Upper lobe of left lung (tissue), 6 donors: ENCODE measurements around the gene CENPO. TPM values are rescaled to one million over a fixed set of nuclear protein-coding genes. Genes with fewer than 3 reads are reported as not detected.

Experiments
- ATAC-seq, 2 donors: fragments of 200-7000 bp; cut with Tn5 transposase; one replicate each; pipeline ENCODE4 v1.9.1; 2022; ENCODE audit warnings: mild to moderate bottlenecking in 2 of 2, moderate library complexity in 2 of 2; ENCODE audit not compliant: low FRiP score in 2 of 2
- DNase-seq, 2 donors: peaks; one replicate each; pipeline ENCODE4 v3.0.0-alpha.2; 2019 to 2020
- H3K27ac ChIP-seq, 4 donors: fragments of 200-600 bp; sonication (generic); one replicate each; pipeline ENCODE4 v1.5.1; 2016 to 2019
- H3K27me3 ChIP-seq, 4 donors: fragments of 200-600 bp; sonication (generic); one replicate each; pipeline ENCODE4 v1.5.1; 2017 to 2019
- H3K36me3 ChIP-seq, 4 donors: fragments of 200-600 bp; sonication (generic); one replicate each; pipeline ENCODE4 v1.5.1; 2016 to 2019
- H3K4me1 ChIP-seq, 4 donors: fragments of 200-600 bp; sonication (generic); one replicate each; pipeline ENCODE4 v1.5.1; 2018 to 2019
- H3K4me3 ChIP-seq, 4 donors: fragments of 200-600 bp; sonication (generic); one replicate each; pipeline ENCODE4 v1.5.1; 2017 to 2019; ENCODE audit warnings: mild to moderate bottlenecking in 2 of 4, moderate library complexity in 1 of 4
- H3K9me3 ChIP-seq, 4 donors: fragments of 200-600 bp; sonication (generic); one replicate each; pipeline ENCODE4 v1.5.1; 2018 to 2019
- EP300 ChIP-seq, 4 donors: sonication (generic); formaldehyde crosslinking; IDR thresholded peaks; one replicate each; pipeline ENCODE4 v1.5.1; 2017; ENCODE audit warnings: antibody characterized with exemption in 4 of 4, control low read depth in 2 of 4
- POLR2A ChIP-seq, 4 donors: fragments of 450-650 bp; IDR thresholded peaks; one replicate each; pipeline ENCODE4 v1.5.1; 2016 to 2017; ENCODE audit warnings: antibody characterized with exemption in 4 of 4, mild to moderate bottlenecking in 2 of 4
- POLR2AphosphoS5 ChIP-seq, 2 donors: sonication (generic); formaldehyde crosslinking; IDR thresholded peaks; one replicate each; pipeline ENCODE4 v1.5.1; 2017; ENCODE audit warnings: antibody characterized with exemption in 2 of 2
- WGBS, 2 donors: methylation state at CpG; one replicate each; pipeline ENCODE4 v1.1.5; 2017 to 2018; 5-methylcytosine and 5-hydroxymethylcytosine counted together
- total RNA-seq, 6 donors: library from RNA; depleted of rRNA in 4 of 6; stranded (reverse); fragments of >200 nt in 4 of 6; gene quantifications; one replicate each; pipeline versions ENCODE4 v1.1.0 to v1.2.1, GENCODE V29; 2016 to 2021
- TF ChIP-seq, protein P1 (sequence below), 6 experiments: fragments of 450-650 bp in 4 of 6; fragments of 200-600 bp in 2 of 6; sonication (generic) in 2 of 6; IDR thresholded peaks; one replicate each; pipeline ENCODE4 v1.5.1; 2016 to 2019; ENCODE audit warnings: antibody characterized with exemption in 6 of 6
- donor health status: DM: no; HTN: no; CAD: no; lungs with moderate emphysema.
- donor health status: DM: no; HTN: yes; CAD: no; lungs with severe emphysema.

The CENPO gene
- total RNA-seq, 6 donors from 2014 or later: 4.9 to 8.7 (median 7.2) TPM

DNA sequence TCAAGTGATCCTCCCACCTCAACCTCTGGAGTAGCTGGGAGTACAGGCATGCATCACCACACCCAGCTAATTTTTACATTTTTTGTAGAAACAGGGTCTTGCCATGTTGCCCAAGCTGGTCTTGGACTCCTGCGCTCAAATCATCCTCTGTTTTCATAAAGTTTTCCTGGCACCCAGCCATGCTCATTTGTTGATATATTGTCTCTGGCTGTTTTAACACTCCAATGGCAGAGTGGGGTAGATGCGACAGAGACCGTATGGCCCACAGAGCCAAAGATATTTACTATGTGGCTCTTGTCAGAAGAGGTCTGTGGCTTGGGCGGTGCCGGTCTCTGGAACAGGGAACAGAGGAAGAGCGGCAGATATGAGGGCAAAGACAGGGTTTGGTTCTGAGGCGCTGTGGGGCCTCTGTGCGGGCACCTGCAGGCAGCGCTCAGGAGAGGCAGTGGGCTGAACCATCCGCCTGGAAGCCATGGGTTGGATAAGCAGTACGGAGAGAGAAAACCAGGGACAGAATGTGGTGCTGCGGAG lies 50.2 kb downstream of the CENPO start:
- no peaks in the 10 kb centered on the region for H3K9me3 ChIP-seq
- no peak for ATAC-seq
- H3K27me3 ChIP-seq: no peaks in the 10 kb centered on the region
- DNase-seq: no peak
- H3K27ac ChIP-seq: peak overlapping the region in 1 of 4 donors; percentile 0
- 91% methylated on average over 11 to 12 of the region's 12 CpGs for WGBS, 2 donors
- TF ChIP-seq EP300 (IDR thresholded peaks at IDR 0.05) (no peak), POLR2A (IDR thresholded peaks at IDR 0.05) (no peak), POLR2AphosphoS5 (IDR thresholded peaks at IDR 0.05) (no peak)
- TF ChIP-seq, protein P1, sequence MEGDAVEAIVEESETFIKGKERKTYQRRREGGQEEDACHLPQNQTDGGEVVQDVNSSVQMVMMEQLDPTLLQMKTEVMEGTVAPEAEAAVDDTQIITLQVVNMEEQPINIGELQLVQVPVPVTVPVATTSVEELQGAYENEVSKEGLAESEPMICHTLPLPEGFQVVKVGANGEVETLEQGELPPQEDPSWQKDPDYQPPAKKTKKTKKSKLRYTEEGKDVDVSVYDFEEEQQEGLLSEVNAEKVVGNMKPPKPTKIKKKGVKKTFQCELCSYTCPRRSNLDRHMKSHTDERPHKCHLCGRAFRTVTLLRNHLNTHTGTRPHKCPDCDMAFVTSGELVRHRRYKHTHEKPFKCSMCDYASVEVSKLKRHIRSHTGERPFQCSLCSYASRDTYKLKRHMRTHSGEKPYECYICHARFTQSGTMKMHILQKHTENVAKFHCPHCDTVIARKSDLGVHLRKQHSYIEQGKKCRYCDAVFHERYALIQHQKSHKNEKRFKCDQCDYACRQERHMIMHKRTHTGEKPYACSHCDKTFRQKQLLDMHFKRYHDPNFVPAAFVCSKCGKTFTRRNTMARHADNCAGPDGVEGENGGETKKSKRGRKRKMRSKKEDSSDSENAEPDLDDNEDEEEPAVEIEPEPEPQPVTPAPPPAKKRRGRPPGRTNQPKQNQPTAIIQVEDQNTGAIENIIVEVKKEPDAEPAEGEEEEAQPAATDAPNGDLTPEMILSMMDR (IDR thresholded peaks at IDR 0.05): no peak
- no peak overlapping the region for H3K4me3 ChIP-seq
- peaks cover 0 to 7% (median 0%) of the 10 kb centered on the region in 4 donors for H3K36me3 ChIP-seq
- no peaks in the 10 kb centered on the region for H3K4me1 ChIP-seq

DNA sequence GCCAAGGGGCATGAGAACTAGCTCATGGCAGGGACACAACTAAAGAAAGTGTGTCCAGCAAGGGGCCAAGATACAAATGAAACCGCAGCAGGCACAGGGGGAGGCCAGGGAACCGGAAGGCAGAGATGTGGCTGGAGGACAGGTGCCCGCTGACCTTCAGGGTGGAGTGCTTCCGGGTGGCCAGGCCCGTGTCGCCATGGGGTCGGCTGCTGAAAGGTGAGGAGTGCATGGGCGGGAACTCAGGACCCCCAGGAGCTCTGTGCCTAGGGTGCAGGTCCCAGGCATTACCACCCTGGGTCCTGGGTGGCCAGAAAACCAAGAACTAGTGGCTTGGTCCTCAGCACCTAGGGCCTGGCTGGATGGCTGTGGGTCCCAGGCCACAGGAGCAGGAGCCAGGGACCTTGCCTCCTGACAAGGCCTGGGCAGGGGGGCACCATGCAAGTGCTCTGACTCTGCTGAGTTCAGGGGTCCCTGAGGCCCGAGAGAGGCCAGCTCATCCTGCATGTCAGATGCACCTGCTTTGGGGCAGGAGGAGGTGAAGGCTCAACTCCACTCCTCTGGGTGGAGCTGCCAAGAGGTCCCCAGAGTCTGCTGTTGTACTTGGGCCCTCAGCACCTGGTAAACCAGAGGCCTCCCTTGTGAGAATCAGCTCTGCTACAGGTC lies 50.9 kb downstream of the CENPO start:
- Histone ChIP-seq H3K4me1 (no peaks in the 10 kb centered on the region), H3K27me3 (no peaks in the 10 kb centered on the region), H3K9me3 (no peaks in the 10 kb centered on the region), H3K27ac (peak overlapping the region in 1 of 4 donors; percentile 0), H3K36me3 (peaks cover 0 to 5% (median 0%) of the 10 kb centered on the region in 4 donors), H3K4me3 (no peak overlapping the region)
- DNase-seq (no peak), ATAC-seq (no peak)
- TF ChIP-seq EP300 (IDR thresholded peaks at IDR 0.05) (no peak), POLR2A (IDR thresholded peaks at IDR 0.05) (no peak), POLR2AphosphoS5 (IDR thresholded peaks at IDR 0.05) (no peak)
- TF ChIP-seq, protein P1 (IDR thresholded peaks at IDR 0.05): no peak
- 88 to 91% methylated on average over 8 of the region's 9 CpGs for WGBS, 2 donors

DNA sequence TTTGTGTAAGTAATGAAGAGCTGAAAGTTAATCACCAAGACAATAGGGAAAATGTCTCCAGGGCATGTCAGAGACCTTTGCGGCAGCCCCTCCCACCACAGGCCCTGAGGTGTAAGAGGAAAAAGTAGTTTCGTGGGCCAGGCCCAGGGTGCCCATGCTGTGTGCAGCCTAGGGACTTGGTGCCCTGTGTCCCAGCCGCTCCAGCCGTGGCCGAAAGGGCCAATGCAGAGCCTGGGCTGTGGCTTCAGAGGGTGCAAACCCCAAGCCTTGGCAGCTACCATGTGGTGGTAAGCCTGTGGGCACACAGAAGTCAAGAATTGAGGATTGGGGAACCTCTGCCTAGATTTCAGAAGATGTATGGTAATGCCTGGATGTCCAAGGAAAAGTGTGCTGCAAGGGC lies 52.5 kb downstream of the CENPO start:
- Histone ChIP-seq H3K4me3 (no peak overlapping the region), H3K27ac (no peak overlapping the region), H3K4me1 (no peaks in the 10 kb centered on the region), H3K9me3 (no peaks in the 10 kb centered on the region), H3K36me3 (peaks cover 0 to 5% (median 0%) of the 10 kb centered on the region in 4 donors), H3K27me3 (no peaks in the 10 kb centered on the region)
- no peak for ATAC-seq
- TF ChIP-seq, protein P1 (IDR thresholded peaks at IDR 0.05): no peak
- TF ChIP-seq POLR2AphosphoS5 (IDR thresholded peaks at IDR 0.05) (no peak), POLR2A (IDR thresholded peaks at IDR 0.05) (no peak), EP300 (IDR thresholded peaks at IDR 0.05) (no peak)
- WGBS, 2 donors: 93 to 99% methylated on average over 2 to 5 of the region's 5 CpGs
- no peak for DNase-seq

DNA sequence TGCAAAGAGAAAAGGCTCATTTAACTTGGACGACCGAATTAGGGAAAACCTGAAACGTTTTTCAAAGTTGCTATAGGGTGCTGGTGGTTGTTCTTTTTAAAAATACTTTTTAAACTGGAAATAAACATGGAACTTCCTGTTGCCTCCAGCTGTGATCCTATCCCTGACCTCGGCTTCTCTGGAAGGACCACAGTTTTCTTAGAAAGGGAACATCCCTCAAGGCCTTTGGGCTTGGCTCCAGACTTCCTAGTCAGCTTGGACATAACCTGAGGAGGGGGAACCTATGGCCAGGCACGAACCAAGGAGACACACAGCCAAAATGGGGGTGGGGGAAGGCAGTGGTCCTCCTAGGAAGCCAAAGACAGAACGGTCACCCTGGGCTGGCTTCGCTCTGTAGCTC lies 57.7 kb downstream of the CENPO start:
- Histone ChIP-seq H3K27me3 (no peaks in the 10 kb centered on the region), H3K4me1 (peaks cover 0 to 3% (median 0%) of the 10 kb centered on the region in 4 donors), H3K27ac (no peak overlapping the region), H3K9me3 (no peaks in the 10 kb centered on the region), H3K4me3 (no peak overlapping the region), H3K36me3 (no peaks in the 10 kb centered on the region)
- TF ChIP-seq POLR2A (IDR thresholded peaks at IDR 0.05) (no peak), POLR2AphosphoS5 (IDR thresholded peaks at IDR 0.05) (no peak), EP300 (IDR thresholded peaks at IDR 0.05) (no peak)
- TF ChIP-seq, protein P1 (IDR thresholded peaks at IDR 0.05): no peak
- 67 to 76% methylated on average over 7 of the region's 7 CpGs for WGBS, 2 donors
- DNase-seq: no peak
- no peak for ATAC-seq
